ENCODE data around the gene TMEM98. TPM values are rescaled to one million over a fixed set of nuclear protein-coding genes. Genes with fewer than 3 reads are reported as not detected.
A peak's percentile ranks its signal among the peaks of the same experiment; 100 is the strongest.

The TMEM98 gene
- total and polyA plus RNA-seq, 9 of the 15 experiments (the other 6 are each of a cell fraction or from before 2014, with no cell fraction given), result 33.5 to 164 (median 84.7) TPM

GRCh38 chr17:32976131-32976530, 48.2 kb downstream of the TMEM98 start:
- H3K4me1 ChIP-seq (replicated peaks in 1 of 2; ENCODE audit: control insufficient read depth in 2 of 2, insufficient read depth in 2 of 2, low read length in 2 of 2), result peaks cover 0 to 15% of the 10 kb centered on the region in 2 experiments; a peak in 3 of 5 replicates
- 68% methylated on average over 4 of the region's 4 CpGs for WGBS (ENCODE audit: insufficient coverage, low coverage, missing lambda C conversion rate)
- 0 out of 2 replicates have a peak, but pooled peaks cover 4% of the 10 kb centered on the region for H3K9me3 ChIP-seq (replicated peaks; ENCODE audit: control insufficient read depth, insufficient read depth, low read depth, low read length)
- no peak overlapping the region for H2AFZ ChIP-seq (ENCODE audit: low read depth, low read length)
- H3K27me3 ChIP-seq (ENCODE audit: control insufficient read depth in 2 of 2, insufficient read depth in 2 of 2, low read length in 2 of 2), result no peaks in the 10 kb centered on the region
- ATAC-seq (no peak), FAIRE-seq (no peak), DNase-seq (ENCODE audit: extremely low read depth in 1 of 4, low spot score in 3 of 4) (no peak)
- H3K9me1 ChIP-seq (ENCODE audit: control insufficient read depth, insufficient read depth, low read length), result no peaks in the 10 kb centered on the region
- ChIA-PET POLR2A (interaction anchor here (1.1 kb wide), 1 partner anchor 14 kb away, joined by 3 read pairs; no protein-coding TSS in a partner anchor), CTCF (ENCODE audit: low intra/inter-chr PET ratio) (no interaction called here)
- intact Hi-C loops (cut with micrococcal nuclease) (no loop called here), in situ Hi-C loops (cut with MboI) (no loop called here)
- no peaks in the 10 kb centered on the region for H3K36me3 ChIP-seq (ENCODE audit: control insufficient read depth, insufficient read depth, low read length)
- TF ChIP-seq MYNN (IDR thresholded peaks at IDR 0.05) (peak; percentile 88), MYNN (CRISPR knock-in tag; IDR thresholded peaks at IDR 0.05) (no peak), FOXA3 (CRISPR knock-in tag; conservative IDR thresholded peaks at IDR 0.05 in 1 of 2, IDR thresholded peaks at IDR 0.05 in 1 of 2) (no peak), RFX1 (IDR thresholded peaks at IDR 0.05) (peak; percentile 91)
- H3K79me2 ChIP-seq (ENCODE audit: control insufficient read depth, insufficient read depth, low read length), result no peaks in the 10 kb centered on the region
- H4K20me1 ChIP-seq (replicated peaks; ENCODE audit: control insufficient read depth, insufficient read depth, low read length), result no peaks in the 10 kb centered on the region
- H3K27ac ChIP-seq (ENCODE audit: extremely low read depth, low read depth, low read length), result no peak overlapping the region
- no peak overlapping the region for H3K4me3 ChIP-seq
- H3K9ac ChIP-seq (ENCODE audit: insufficient read depth in 1 of 2, low read depth in 2 of 2, low read length in 2 of 2), result no peak overlapping the region
- no peak overlapping the region for H3K4me2 ChIP-seq (ENCODE audit: insufficient read depth, low read length)
- BruUV-seq (replicated peaks), result no TSS peak

DNA sequence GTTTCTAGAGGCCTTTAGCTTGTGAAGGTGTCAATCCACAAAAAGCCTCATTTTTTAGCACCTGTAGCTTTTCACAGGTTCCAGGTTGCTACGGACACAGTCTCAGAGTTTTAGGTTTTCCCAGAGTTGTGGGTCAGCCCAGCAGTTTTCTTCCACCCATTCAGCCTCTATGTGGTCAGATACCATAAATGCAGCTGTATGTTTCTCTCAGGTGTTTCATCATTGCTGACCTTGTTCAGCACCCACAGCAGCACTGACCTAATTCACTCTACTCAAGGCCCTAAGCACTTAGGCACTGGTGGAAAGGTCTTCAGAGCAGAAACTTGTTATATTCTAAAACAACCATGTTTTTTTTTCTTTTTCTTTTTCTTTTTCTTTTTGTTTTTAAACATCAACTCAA, 48.7 kb downstream of the TMEM98 start:
- ChIA-PET POLR2A (interaction anchor here (1.1 kb wide), 1 partner anchor 14 kb away, joined by 3 read pairs; no protein-coding TSS in a partner anchor), CTCF (ENCODE audit: low intra/inter-chr PET ratio) (no interaction called here)
- WGBS (ENCODE audit: insufficient coverage, low coverage, missing lambda C conversion rate), result 82% methylated on average over 1 of the region's 1 CpG
- H3K9me1 ChIP-seq (ENCODE audit: control insufficient read depth, insufficient read depth, low read length), result no peaks in the 10 kb centered on the region
- no peaks in the 10 kb centered on the region for H4K20me1 ChIP-seq (replicated peaks; ENCODE audit: control insufficient read depth, insufficient read depth, low read length)
- H3K4me1 ChIP-seq (replicated peaks in 1 of 2; ENCODE audit: control insufficient read depth in 2 of 2, insufficient read depth in 2 of 2, low read length in 2 of 2), result peaks cover 0 to 10% of the 10 kb centered on the region in 2 experiments; a peak in 3 of 5 replicates
- no peak overlapping the region for H3K4me2 ChIP-seq (ENCODE audit: insufficient read depth, low read length)
- H3K27ac ChIP-seq (ENCODE audit: extremely low read depth, low read depth, low read length), result no peak overlapping the region
- H3K79me2 ChIP-seq (ENCODE audit: control insufficient read depth, insufficient read depth, low read length), result no peaks in the 10 kb centered on the region
- no peaks in the 10 kb centered on the region for H3K36me3 ChIP-seq (ENCODE audit: control insufficient read depth, insufficient read depth, low read length)
- intact Hi-C loops (cut with micrococcal nuclease), result no loop called here
- ATAC-seq (no peak), FAIRE-seq (no peak), DNase-seq (ENCODE audit: extremely low read depth in 1 of 4, low spot score in 3 of 4) (no peak)
- BruUV-seq (replicated peaks), result no TSS peak
- H3K27me3 ChIP-seq (ENCODE audit: control insufficient read depth in 2 of 2, insufficient read depth in 2 of 2, low read length in 2 of 2), result no peaks in the 10 kb centered on the region
- in situ Hi-C loops (cut with MboI), result no loop called here
- no peak overlapping the region for H3K4me3 ChIP-seq
- 0 out of 2 replicates have a peak, but pooled peaks cover 6% of the 10 kb centered on the region for H3K9me3 ChIP-seq (replicated peaks; ENCODE audit: control insufficient read depth, insufficient read depth, low read depth, low read length)
- no peak overlapping the region for H2AFZ ChIP-seq (ENCODE audit: low read depth, low read length)
- no peak overlapping the region for H3K9ac ChIP-seq (ENCODE audit: insufficient read depth in 1 of 2, low read depth in 2 of 2, low read length in 2 of 2)
- TF ChIP-seq TAF1 (IDR thresholded peaks at IDR 0.05; ENCODE audit: control insufficient read depth, extremely low read depth, insufficient read depth, low read length, severe bottlenecking), result no peak
- no peak for TF ChIP-seq FOXP1 (CRISPR knock-in tag; IDR thresholded peaks at IDR 0.05)
- TF ChIP-seq MAFK (IDR thresholded peaks at IDR 0.05; ENCODE audit: low read length), result no peak
- TF ChIP-seq RAD51 (IDR thresholded peaks at IDR 0.05; ENCODE audit: borderline replicate concordance, low read depth), result no peak
- TF ChIP-seq, protein P1, sequence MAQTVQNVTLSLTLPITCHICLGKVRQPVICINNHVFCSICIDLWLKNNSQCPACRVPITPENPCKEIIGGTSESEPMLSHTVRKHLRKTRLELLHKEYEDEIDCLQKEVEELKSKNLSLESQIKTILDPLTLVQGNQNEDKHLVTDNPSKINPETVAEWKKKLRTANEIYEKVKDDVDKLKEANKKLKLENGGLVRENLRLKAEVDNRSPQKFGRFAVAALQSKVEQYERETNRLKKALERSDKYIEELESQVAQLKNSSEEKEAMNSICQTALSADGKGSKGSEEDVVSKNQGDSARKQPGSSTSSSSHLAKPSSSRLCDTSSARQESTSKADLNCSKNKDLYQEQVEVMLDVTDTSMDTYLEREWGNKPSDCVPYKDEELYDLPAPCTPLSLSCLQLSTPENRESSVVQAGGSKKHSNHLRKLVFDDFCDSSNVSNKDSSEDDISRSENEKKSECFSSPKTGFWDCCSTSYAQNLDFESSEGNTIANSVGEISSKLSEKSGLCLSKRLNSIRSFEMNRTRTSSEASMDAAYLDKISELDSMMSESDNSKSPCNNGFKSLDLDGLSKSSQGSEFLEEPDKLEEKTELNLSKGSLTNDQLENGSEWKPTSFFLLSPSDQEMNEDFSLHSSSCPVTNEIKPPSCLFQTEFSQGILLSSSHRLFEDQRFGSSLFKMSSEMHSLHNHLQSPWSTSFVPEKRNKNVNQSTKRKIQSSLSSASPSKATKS (CRISPR knock-in tag; IDR thresholded peaks at IDR 0.05), result no peak
- TF ChIP-seq, protein P2, sequence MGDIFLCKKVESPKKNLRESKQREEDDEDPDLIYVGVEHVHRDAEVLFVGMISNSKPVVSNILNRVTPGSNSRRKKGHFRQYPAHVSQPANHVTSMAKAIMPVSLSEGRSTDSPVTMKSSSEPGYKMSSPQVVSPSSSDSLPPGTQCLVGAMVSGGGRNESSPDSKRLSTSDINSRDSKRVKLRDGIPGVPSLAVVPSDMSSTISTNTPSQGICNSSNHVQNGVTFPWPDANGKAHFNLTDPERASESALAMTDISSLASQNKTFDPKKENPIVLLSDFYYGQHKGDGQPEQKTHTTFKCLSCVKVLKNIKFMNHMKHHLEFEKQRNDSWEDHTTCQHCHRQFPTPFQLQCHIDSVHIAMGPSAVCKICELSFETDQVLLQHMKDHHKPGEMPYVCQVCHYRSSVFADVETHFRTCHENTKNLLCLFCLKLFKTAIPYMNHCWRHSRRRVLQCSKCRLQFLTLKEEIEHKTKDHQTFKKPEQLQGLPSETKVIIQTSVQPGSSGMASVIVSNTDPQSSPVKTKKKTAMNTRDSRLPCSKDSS (IDR thresholded peaks at IDR 0.05; ENCODE audit: low read depth, partially characterized antibody), result no peak
- no peak for TF ChIP-seq TCF3 (CRISPR knock-in tag; IDR thresholded peaks at IDR 0.05)
- no peak for TF ChIP-seq ZFX (CRISPR knock-in tag; IDR thresholded peaks at IDR 0.05)
- TF ChIP-seq THRAP3 (IDR thresholded peaks at IDR 0.05; ENCODE audit: borderline replicate concordance), result no peak
- TF ChIP-seq KLF6 (CRISPR knock-in tag; IDR thresholded peaks at IDR 0.05; ENCODE audit: borderline replicate concordance), result no peak

All from K562 (cell line).